Activated CD8-positive, alpha-beta T cell treated with anti-CD3 and anti-CD28 coated beads for 36 hours (primary cell): ENCODE data around the gene NEU3. TPM values are rescaled to one million over a fixed set of nuclear protein-coding genes. Genes with fewer than 3 reads are reported as not detected.
"Not testable (repeated sequence)": the region's sequence is repeated elsewhere in the genome, so short reads cannot be mapped to it uniquely, and the experiment has no call there.

ENCODE experiments used
- ATAC-seq: fragments of 200-7000 bp; cut with Tn5 transposase; one replicate; pipeline ENCODE4 v1.10.0; 2021; ENCODE audit warnings: mild to moderate bottlenecking, moderate library complexity
- CTCF ChIA-PET: fragments of 350-600 bp; sonication (Branson Sonifier 250); formaldehyde crosslinking; loops from one replicate; lab custom pipeline; 2021; ENCODE audit warnings: antibody characterized with exemption; lab: Charles Lee
- POLR2A ChIA-PET: fragments of 350-600 bp; sonication (Branson Sonifier 250); formaldehyde crosslinking; loops from one replicate; lab custom pipeline; 2021; ENCODE audit warnings: antibody characterized with exemption; lab: Charles Lee
- DNase-seq: peaks from one replicate; pipeline ENCODE4 v3.0.0-alpha.2; 2020
- H3K27ac Mint-ChIP-seq: one replicate; pipeline ENCODE4 v1.8.0; 2021; ENCODE audit warnings: mild to moderate bottlenecking, mixed read lengths
- H3K27me3 Mint-ChIP-seq: one replicate; pipeline ENCODE4 v1.8.0; 2021; ENCODE audit warnings: mixed read lengths
- H3K36me3 Mint-ChIP-seq: one replicate; pipeline ENCODE4 v1.8.0; 2021; ENCODE audit warnings: low read depth, mixed read lengths
- H3K4me1 Mint-ChIP-seq: one replicate; pipeline ENCODE4 v1.8.0; 2021; ENCODE audit warnings: low read depth, mixed read lengths
- H3K4me3 Mint-ChIP-seq: one replicate; pipeline ENCODE4 v1.8.0; 2021; ENCODE audit warnings: mild to moderate bottlenecking, moderate library complexity, mixed read lengths
- H3K9me3 Mint-ChIP-seq: one replicate; pipeline ENCODE4 v1.8.0; 2021; ENCODE audit warnings: mixed read lengths
- intact Hi-C: fragments of 100-400 bp; cut with micrococcal nuclease; formaldehyde crosslinking; loops from one replicate; pipeline ENCODE4 v1.10.0; 2022
- total RNA-seq, 2 experiments: library from RNA; stranded (reverse); gene quantifications; one replicate each; pipeline ENCODE4 v1.2.3, GENCODE V29; 2021
- TF ChIP-seq, protein P1 (sequence below): fragments of 200-600 bp; IDR thresholded peaks from one replicate; pipeline ENCODE4 v1.8.0; 2022; ENCODE audit warnings: antibody characterized with exemption, mild to moderate bottlenecking

Gene NEU3
- total RNA-seq, 2 experiments from 2014 or later, result 18.6 to 19.4 TPM

GRCh38 chr11:74957937-74958629, 30.6 kb upstream of the NEU3 start:
- POLR2A ChIA-PET, result interaction anchor here (0.9 to 1.9 kb wide), 2 partner anchors 9 to 18 kb away, joined by 3 to 6 read pairs; partner anchors contain the start of genes SPCS2 and XRRA1
- DNase-seq (no peak), ATAC-seq (no peak)
- intact Hi-C loops, result no loop called here
- Mint-ChIP-seq H3K27me3 (no peaks in the 10 kb centered on the region), H3K9me3 (no peaks in the 10 kb centered on the region), H3K4me1 (peaks cover 73% of the 10 kb centered on the region), H3K27ac (no peak overlapping the region), H3K4me3 (no peak overlapping the region), H3K36me3 (peaks cover 14% of the 10 kb centered on the region)
- CTCF ChIA-PET, result interaction anchor here (0.6 to 3.1 kb wide), 5 partner anchors 15 to 291 kb away, joined by 3 to 13 read pairs (median 3); no protein-coding TSS in a partner anchor
- TF ChIP-seq, protein P1, sequence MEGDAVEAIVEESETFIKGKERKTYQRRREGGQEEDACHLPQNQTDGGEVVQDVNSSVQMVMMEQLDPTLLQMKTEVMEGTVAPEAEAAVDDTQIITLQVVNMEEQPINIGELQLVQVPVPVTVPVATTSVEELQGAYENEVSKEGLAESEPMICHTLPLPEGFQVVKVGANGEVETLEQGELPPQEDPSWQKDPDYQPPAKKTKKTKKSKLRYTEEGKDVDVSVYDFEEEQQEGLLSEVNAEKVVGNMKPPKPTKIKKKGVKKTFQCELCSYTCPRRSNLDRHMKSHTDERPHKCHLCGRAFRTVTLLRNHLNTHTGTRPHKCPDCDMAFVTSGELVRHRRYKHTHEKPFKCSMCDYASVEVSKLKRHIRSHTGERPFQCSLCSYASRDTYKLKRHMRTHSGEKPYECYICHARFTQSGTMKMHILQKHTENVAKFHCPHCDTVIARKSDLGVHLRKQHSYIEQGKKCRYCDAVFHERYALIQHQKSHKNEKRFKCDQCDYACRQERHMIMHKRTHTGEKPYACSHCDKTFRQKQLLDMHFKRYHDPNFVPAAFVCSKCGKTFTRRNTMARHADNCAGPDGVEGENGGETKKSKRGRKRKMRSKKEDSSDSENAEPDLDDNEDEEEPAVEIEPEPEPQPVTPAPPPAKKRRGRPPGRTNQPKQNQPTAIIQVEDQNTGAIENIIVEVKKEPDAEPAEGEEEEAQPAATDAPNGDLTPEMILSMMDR, result no peak

DNA sequence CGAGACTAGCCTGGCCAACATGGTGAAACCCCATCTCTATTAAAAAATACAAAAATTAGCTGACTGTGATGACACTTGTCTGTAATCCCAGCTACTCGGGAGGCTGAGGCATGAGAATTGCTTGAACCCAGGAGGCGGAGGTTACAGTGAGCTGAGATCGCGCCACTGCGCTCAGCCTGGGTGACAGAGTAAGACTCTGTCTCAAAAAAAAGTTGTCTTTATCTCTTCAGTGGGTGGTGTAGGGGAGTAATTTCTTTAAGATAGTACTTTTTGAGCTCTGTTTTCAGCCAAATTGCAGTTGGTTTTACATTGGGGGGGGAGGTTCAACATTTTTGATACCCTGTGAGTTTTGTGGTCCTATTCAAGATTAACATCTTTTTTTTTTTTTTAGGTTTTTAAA, 28.6 kb upstream of the NEU3 start:
- Mint-ChIP-seq H3K4me1 (peaks cover 60% of the 10 kb centered on the region), H3K36me3 (peaks cover 19% of the 10 kb centered on the region)
- intact Hi-C loops, H3K27me3 Mint-ChIP-seq, H3K9me3 Mint-ChIP-seq, H3K4me3 Mint-ChIP-seq, DNase-seq, H3K27ac Mint-ChIP-seq, ATAC-seq: not testable (repeated sequence)
- ChIA-PET CTCF (interaction anchor here (4.7 kb wide), 1 partner anchor 31 kb away, joined by 23 read pairs; no protein-coding TSS in a partner anchor), POLR2A (interaction anchor here (0.6 to 2.4 kb wide), 4 partner anchors 19 to 29 kb away, joined by 3 to 6 read pairs (median 3); no protein-coding TSS in a partner anchor)

- TF ChIP-seq, protein P1, result no peak
- ATAC-seq, result no peak
- Mint-ChIP-seq H3K4me3 (no peak overlapping the region), H3K27me3 (no peaks in the 10 kb centered on the region), H3K36me3 (peaks cover 24% of the 10 kb centered on the region), H3K9me3 (no peaks in the 10 kb centered on the region), H3K27ac (no peak overlapping the region), H3K4me1 (peaks cover 18% of the 10 kb centered on the region)
- intact Hi-C loops, result no loop called here
- CTCF ChIA-PET, result interaction anchor here (1.5 kb wide), 1 partner anchor 16 kb away, joined by 3 read pairs; no protein-coding TSS in a partner anchor
- no peak for DNase-seq
- POLR2A ChIA-PET, result no interaction called here
Measured at GRCh38 chr11:74966651-74967050, 22.1 kb upstream of the NEU3 start.

- CTCF ChIA-PET, result interaction anchor here (1.1 to 1.2 kb wide), 2 partner anchors 41 to 271 kb away, joined by 4 read pairs; no protein-coding TSS in a partner anchor
- no peaks in the 10 kb centered on the region for H3K9me3 Mint-ChIP-seq
- H3K27ac Mint-ChIP-seq, result no peak overlapping the region
- POLR2A ChIA-PET, result no interaction called here
- no peak for DNase-seq
- TF ChIP-seq, protein P1, result no peak
- intact Hi-C loops, result no loop called here
- no peaks in the 10 kb centered on the region for H3K27me3 Mint-ChIP-seq
- H3K36me3 Mint-ChIP-seq, result peaks cover 25% of the 10 kb centered on the region
- H3K4me3 Mint-ChIP-seq, result no peak overlapping the region
- peaks cover 4% of the 10 kb centered on the region for H3K4me1 Mint-ChIP-seq
- no peak for ATAC-seq
Measured at GRCh38 chr11:74970852-74971395, 17.8 kb upstream of the NEU3 start.

- Mint-ChIP-seq H3K27ac (no peak overlapping the region), H3K9me3 (no peaks in the 10 kb centered on the region), H3K36me3 (peaks cover 27% of the 10 kb centered on the region), H3K4me3 (no peak overlapping the region), H3K4me1 (peaks cover 4% of the 10 kb centered on the region), H3K27me3 (no peaks in the 10 kb centered on the region)
- intact Hi-C loops, result no loop called here
- no peak for DNase-seq
- TF ChIP-seq, protein P1, result no peak
- ChIA-PET POLR2A (interaction anchor here (0.6 kb wide), 1 partner anchor 1411 kb away, joined by 3 read pairs; no protein-coding TSS in a partner anchor), CTCF (interaction anchor here (1.2 kb wide), 1 partner anchor 41 kb away, joined by 4 read pairs; no protein-coding TSS in a partner anchor)
- ATAC-seq, result no peak
Measured at GRCh38 chr11:74971424-74971823, 17.3 kb upstream of the NEU3 start.
